ENCODE measurements around the gene COL1A1.

Gene COL1A1

DNA sequence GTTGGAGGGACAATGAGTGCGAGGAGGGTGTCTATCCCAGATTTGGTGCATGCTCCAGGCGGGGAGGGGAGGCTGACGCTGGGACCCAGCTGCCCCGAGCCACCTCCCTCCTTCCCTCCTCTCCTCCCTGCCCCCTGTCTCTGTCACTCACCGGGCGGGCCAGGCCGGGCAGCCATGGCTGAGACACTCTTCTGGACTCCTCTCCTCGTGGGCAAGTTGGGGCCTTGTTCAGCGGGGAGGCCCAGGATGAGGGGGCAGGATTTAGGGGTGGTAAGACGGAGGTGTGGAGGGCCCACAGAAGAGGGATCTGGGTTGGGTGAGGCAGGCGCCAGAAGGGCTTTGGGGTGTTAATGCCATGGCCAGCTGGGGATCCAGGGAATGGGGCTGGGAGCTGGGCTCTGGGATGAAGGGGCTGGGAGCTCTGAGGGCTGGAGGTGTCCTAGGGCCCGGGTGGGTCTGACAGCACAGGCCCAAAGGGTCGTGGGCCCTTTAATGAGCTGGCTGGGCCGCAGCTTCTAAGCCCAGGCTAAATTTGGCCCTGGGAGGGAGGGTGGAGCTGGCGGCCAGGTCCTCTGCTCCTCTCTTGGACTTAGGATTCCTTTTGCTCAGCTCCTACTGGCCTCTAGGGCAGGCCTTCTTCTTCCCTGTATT lies 35.4 kb downstream of the COL1A1 start, which contains the start of gene SGCA:
Gene SGCA (plus strand): TSS at position 139 of the 651 bp plus-strand sequence. CDS start 36 bp downstream, at position 175.
- Histone ChIP-seq H3F3A (ENCODE audit: insufficient read depth, low read length) (no peaks in the 10 kb centered on the region), H3K4me2 (ENCODE audit: low read length) (no peak within 1 kb of the TSS), H3K9ac (ENCODE audit: low read length) (no peak within 1 kb of the TSS), H3K36me3 (ENCODE audit: insufficient read depth, low read length) (no peaks in the 10 kb centered on the region), H3K27ac (ENCODE audit: low read depth, low read length, poor library complexity, severe bottlenecking) (no peak within 1 kb of the TSS), H3K4me3 (ENCODE audit: low read depth, low read length, poor library complexity, severe bottlenecking) (no peak within 1 kb of the TSS), H4K20me1 (ENCODE audit: insufficient read depth, low read length) (no peaks in the 10 kb centered on the region), H2AFZ (ENCODE audit: low read length) (no peak within 1 kb of the TSS), H3K9me3 (ENCODE audit: low read length) (no peaks in the 10 kb centered on the region), H3K9me2 (ENCODE audit: low read depth, low read length) (no peaks in the 10 kb centered on the region), H3K79me2 (ENCODE audit: insufficient read depth, low read length) (no peaks in the 10 kb centered on the region), H3K27me3 (ENCODE audit: insufficient read depth, low read length) (no peaks in the 10 kb centered on the region), H3K4me1 (ENCODE audit: insufficient read depth, low read length, severe bottlenecking) (peaks cover 15% of the 10 kb centered on the region)
- TF ChIP-seq, protein P1, sequence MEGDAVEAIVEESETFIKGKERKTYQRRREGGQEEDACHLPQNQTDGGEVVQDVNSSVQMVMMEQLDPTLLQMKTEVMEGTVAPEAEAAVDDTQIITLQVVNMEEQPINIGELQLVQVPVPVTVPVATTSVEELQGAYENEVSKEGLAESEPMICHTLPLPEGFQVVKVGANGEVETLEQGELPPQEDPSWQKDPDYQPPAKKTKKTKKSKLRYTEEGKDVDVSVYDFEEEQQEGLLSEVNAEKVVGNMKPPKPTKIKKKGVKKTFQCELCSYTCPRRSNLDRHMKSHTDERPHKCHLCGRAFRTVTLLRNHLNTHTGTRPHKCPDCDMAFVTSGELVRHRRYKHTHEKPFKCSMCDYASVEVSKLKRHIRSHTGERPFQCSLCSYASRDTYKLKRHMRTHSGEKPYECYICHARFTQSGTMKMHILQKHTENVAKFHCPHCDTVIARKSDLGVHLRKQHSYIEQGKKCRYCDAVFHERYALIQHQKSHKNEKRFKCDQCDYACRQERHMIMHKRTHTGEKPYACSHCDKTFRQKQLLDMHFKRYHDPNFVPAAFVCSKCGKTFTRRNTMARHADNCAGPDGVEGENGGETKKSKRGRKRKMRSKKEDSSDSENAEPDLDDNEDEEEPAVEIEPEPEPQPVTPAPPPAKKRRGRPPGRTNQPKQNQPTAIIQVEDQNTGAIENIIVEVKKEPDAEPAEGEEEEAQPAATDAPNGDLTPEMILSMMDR (IDR thresholded peaks at IDR 0.05; ENCODE audit: low read length), result no peak
- TF ChIP-seq EZH2 (IDR thresholded peaks at IDR 0.05; ENCODE audit: borderline replicate concordance, low read length), result no peak

DNA sequence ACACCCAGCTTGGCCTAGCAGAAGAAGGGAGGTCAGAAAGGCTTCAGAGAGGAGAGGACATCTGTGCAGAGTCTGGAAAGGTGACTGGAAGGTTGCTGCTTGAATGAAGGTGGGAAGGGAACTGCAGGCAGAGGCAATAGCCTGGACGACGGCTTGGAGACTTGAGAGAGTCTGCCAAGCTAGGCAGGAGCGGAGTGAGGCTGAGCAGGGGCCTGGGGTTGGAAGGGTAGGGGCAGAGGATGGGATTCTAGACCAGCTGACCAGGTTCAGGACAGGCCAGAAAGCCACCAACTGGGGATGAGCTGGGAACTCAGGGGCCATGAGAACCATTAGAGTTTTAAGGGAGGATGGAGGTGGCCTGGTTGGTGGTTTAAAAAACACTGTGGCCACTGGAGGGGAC lies 36.0 kb downstream of the COL1A1 start:
- Histone ChIP-seq H3K27me3 (ENCODE audit: insufficient read depth, low read length) (no peaks in the 10 kb centered on the region), H3K9me2 (ENCODE audit: low read depth, low read length) (no peaks in the 10 kb centered on the region), H3K9ac (ENCODE audit: low read length) (no peak overlapping the region), H3K36me3 (ENCODE audit: insufficient read depth, low read length) (no peaks in the 10 kb centered on the region), H3K4me1 (ENCODE audit: insufficient read depth, low read length, severe bottlenecking) (peaks cover 18% of the 10 kb centered on the region), H3K9me3 (ENCODE audit: low read length) (no peaks in the 10 kb centered on the region), H3K79me2 (ENCODE audit: insufficient read depth, low read length) (no peaks in the 10 kb centered on the region), H2AFZ (ENCODE audit: low read length) (no peak overlapping the region), H3K27ac (ENCODE audit: low read depth, low read length, poor library complexity, severe bottlenecking) (no peak overlapping the region), H3K4me2 (ENCODE audit: low read length) (no peak overlapping the region), H3K4me3 (ENCODE audit: low read depth, low read length, poor library complexity, severe bottlenecking) (no peak overlapping the region), H4K20me1 (ENCODE audit: insufficient read depth, low read length) (no peaks in the 10 kb centered on the region), H3F3A (ENCODE audit: insufficient read depth, low read length) (no peaks in the 10 kb centered on the region)
- TF ChIP-seq, protein P1 (IDR thresholded peaks at IDR 0.05; ENCODE audit: low read length), result no peak
- TF ChIP-seq EZH2 (IDR thresholded peaks at IDR 0.05; ENCODE audit: borderline replicate concordance, low read length), result no peak

DNA sequence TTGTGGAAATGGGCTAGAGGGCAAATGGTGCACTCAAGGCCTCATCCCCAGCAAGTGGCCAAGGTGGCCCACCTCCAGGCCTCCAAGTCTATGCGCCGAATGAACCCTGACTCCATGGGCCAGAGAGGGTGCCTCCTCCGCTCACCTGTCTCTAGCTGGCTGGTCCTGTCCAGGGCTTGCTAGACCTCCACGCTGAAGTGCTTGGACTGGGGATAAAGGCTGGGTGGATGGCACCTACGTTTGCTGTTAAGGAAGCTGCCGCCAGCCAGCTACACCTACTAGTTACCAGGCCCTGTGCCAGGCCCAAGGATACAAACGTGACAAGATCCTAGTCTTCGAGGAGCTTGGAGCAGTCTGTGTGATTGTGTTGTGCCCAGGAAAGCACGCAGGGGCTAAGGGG lies 36.4 kb downstream of the COL1A1 start:
- no peaks in the 10 kb centered on the region for H3K36me3 ChIP-seq (ENCODE audit: insufficient read depth, low read length)
- TF ChIP-seq EZH2 (IDR thresholded peaks at IDR 0.05; ENCODE audit: borderline replicate concordance, low read length), result no peak
- TF ChIP-seq, protein P1 (IDR thresholded peaks at IDR 0.05; ENCODE audit: low read length), result no peak
- H2AFZ ChIP-seq (ENCODE audit: low read length), result no peak overlapping the region
- H3K4me1 ChIP-seq (ENCODE audit: insufficient read depth, low read length, severe bottlenecking), result peaks cover 18% of the 10 kb centered on the region
- H3F3A ChIP-seq (ENCODE audit: insufficient read depth, low read length), result no peaks in the 10 kb centered on the region
- no peaks in the 10 kb centered on the region for H3K27me3 ChIP-seq (ENCODE audit: insufficient read depth, low read length)
- no peak overlapping the region for H3K4me2 ChIP-seq (ENCODE audit: low read length)
- H3K27ac ChIP-seq (ENCODE audit: low read depth, low read length, poor library complexity, severe bottlenecking), result no peak overlapping the region
- no peaks in the 10 kb centered on the region for H3K9me3 ChIP-seq (ENCODE audit: low read length)
- H4K20me1 ChIP-seq (ENCODE audit: insufficient read depth, low read length), result no peaks in the 10 kb centered on the region
- H3K9ac ChIP-seq (ENCODE audit: low read length), result no peak overlapping the region
- no peaks in the 10 kb centered on the region for H3K79me2 ChIP-seq (ENCODE audit: insufficient read depth, low read length)
- H3K9me2 ChIP-seq (ENCODE audit: low read depth, low read length), result no peaks in the 10 kb centered on the region
- no peak overlapping the region for H3K4me3 ChIP-seq (ENCODE audit: low read depth, low read length, poor library complexity, severe bottlenecking)

Measured in OCI-LY1 (cell line).